GM19455 (cell line): ENCODE results near the gene STRIP1.

Experiments
- ATAC-seq: cut with Tn5 transposase; IDR thresholded peaks from one replicate; pipeline ENCODE4 v1.9.1; 2021; ENCODE audit not compliant: unreplicated experiment

The STRIP1 gene

GRCh38 chr1:110049801-110050601 is 15.6 kb downstream of the STRIP1 start:
- no peak for ATAC-seq

DNA sequence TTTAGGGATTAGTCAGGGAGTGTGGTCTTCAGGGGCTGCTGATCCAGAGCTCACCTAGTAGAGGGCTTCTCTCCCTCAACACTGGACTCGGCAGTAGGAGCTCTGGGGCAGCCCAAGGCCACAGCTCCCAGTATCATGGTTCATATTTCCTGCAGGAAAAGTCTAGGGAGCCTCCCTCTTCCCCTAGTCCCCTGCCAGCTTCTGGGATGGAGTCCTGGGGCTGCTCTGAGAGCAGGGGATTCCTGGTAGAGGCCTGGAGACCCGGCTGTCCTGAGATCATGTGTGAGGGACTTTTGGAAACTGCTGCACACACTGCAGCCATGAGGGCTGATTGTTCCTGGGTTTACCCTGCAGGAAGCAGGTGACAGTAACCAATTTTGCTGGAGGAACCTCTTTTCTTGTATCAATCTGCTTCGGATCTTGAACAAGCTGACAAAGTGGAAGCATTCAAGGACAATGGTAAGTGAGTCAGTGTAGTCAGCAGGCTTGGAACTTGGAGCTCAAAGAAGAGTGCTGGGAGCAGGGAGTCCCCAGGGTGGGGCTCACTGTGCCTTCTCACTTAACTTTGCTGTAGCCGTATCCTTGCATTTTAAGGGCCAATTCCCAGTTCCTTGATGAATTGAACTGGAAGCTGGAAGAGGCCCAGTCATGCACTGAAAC is 16.3 kb downstream of the STRIP1 start:
- no peak for ATAC-seq

- ATAC-seq = no peak
Observed at GRCh38 chr1:110051262-110051648, 16.8 kb downstream of the STRIP1 start.

GRCh38 chr1:110053552-110054428 is 19.4 kb downstream of the STRIP1 start:
- ATAC-seq = no peak

- ATAC-seq = no peak
Observed at GRCh38 chr1:110055493-110056284, 21.3 kb downstream of the STRIP1 start.

DNA sequence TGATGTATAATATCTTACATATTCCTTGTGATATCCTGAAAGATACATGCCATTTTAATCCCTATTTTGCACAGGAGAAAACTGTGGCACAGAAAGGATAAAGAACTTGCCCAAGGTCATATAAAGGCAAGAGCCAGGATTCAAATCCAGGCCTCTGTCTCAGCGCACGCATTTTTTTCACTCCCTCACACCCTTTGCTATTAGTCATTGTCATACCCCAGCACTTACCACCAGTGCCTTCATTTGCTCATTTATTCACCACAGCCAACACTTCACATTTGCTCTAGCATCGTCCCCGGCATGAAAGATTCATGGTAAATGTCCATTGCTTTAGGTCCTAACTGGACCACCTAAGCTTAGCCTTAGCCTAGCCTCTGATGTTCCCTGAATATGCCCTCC is 21.9 kb downstream of the STRIP1 start:
- ATAC-seq = no peak

- no peak for ATAC-seq
Observed at GRCh38 chr1:110056776-110057175, 22.4 kb downstream of the STRIP1 start.

GRCh38 chr1:110057963-110058518 is 23.6 kb downstream of the STRIP1 start:
- ATAC-seq = no peak

DNA sequence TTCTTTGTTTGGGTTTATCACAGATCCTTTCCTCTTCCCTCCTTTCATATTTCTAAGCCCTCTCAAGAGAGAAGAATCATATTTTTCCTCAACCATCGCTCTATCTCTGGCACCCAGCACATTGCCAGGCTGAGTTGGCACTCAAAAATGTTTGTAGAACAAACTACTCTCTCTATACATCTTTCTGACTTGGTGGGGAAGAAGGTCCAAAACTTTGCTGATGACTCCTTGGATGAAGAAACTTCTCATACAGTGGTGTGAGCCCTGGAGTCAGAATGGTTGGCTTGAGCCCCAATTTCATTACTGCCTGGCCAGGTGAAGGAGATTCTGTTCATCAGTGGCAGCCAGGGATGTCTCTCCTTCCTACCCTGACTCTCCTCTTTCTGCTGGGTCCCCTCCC is 24.2 kb downstream of the STRIP1 start:
- ATAC-seq = no peak

GRCh38 chr1:110059133-110059863 is 24.9 kb downstream of the STRIP1 start:
- ATAC-seq = no peak

DNA sequence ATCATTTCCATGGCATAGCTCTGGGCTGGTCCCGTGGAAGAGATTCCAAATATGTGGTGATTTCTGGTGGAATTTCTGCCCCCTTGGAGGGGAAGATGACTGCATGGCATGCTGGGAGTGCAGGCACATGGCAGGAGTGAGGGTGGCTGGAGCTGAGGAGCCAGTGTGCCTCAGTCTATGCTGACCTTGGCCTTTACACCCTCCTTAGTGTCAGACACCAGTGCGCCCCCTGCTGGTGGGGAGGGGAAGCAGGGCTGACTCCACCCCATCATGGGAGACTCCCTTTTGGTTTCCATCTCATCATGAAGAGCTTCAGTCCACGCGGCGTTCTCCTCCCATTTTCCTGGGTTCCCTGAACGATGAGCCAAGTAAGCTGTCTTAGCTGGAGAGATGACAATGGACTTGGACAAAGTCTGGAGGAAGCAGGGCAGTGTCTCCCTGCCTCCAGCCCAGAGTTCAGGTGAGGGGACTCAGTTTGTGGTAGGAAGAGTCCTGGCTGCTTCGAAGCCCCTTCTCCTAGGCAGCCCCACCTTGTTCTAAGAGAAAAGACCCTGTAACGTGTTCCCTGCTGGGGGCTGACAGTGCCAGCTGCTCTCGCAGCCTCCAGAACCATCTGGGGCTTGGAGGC is 25.7 kb downstream of the STRIP1 start:
- ATAC-seq = no peak

DNA sequence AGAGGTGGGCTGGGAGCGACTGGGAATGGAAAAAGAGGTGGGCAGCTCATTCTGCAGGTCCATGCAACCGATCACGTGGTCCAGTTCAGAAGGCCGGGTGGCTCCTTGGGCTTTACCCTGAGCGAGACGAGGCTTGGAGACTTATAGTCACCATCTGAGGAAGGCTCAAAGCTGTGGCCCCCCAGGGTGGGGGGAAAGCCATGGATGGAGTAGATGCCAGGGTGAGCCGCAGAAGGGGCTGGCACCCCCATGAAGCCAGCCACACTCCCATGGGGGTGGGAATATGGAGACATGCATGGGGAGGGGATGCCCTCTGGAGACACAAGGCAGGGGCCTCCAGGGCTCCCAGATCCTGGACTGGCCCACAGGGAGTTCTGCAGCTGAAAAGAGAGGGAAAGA is 26.2 kb downstream of the STRIP1 start:
- no peak for ATAC-seq

- ATAC-seq = no peak
Observed at GRCh38 chr1:110061341-110061740, 26.9 kb downstream of the STRIP1 start.

DNA sequence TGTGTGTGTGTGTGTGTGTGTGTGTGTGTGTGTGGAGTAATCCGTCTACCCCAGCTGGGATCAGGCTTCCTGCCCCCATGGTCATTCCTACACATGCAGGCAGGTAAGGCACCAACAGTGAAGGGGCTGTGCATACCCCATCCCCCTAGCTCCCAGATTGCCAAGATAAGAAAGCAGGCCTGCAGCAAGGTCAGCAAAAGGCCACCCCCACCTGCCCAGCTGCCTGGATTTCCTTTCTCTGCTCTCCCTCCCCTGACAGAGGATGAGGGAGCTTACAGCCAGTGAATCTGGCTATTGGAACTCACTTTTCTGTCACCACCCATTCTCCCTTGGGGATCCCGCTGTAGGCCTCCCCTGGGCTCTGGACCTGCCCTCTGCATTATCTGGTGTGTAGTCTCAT is 28.2 kb downstream of the STRIP1 start:
- no peak for ATAC-seq

DNA sequence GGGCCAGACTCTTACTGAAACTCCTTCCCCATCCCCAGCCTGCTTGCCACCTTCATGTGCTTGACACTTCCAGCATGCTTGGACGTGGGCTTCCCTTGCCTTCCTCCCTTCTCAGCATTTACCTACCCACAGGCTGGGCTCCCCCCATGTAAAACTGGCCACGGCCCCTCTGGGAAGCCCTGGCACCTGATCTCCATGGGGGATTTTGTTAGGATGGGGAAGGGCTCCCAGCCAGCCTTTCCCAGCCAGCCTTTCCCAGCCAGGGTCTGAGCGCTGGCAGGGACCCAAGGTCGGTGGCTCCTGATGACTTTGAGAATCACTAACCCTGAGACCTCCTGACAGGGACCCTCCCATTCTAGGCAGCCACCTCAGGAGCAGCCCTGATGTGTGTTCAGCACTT is 29.4 kb downstream of the STRIP1 start:
- no peak for ATAC-seq

GRCh38 chr1:110064576-110065337 is 30.3 kb downstream of the STRIP1 start:
- ATAC-seq = no peak

GRCh38 chr1:110065841-110066240 is 31.4 kb downstream of the STRIP1 start:
- ATAC-seq = no peak

GRCh38 chr1:110067479-110067892 is 33.1 kb downstream of the STRIP1 start:
- ATAC-seq = no peak
